NCI-H524 treated with DMSO at 0.1 percent for 48 hours (cell line): Measurements from ENCODE around the gene FER.
"Not testable (repeated sequence)": the region's sequence is repeated elsewhere in the genome, so short reads cannot be mapped to it uniquely, and the experiment has no call there.

Experiments used
- DNase-seq: peaks from one replicate; lab custom pipeline; 2025; lab: John Stamatoyannopoulos, UW

Gene FER

GRCh38 chr5:108966910-108967309 lies 219.2 kb downstream of the FER start:
- no peak for DNase-seq

GRCh38 chr5:108974594-108974993 lies 226.9 kb downstream of the FER start:
- DNase-seq, result no peak

- no peak for DNase-seq
Measured at GRCh38 chr5:108975697-108976096, 228.0 kb downstream of the FER start.

- peak; percentile 89 for DNase-seq
Measured at GRCh38 chr5:108983461-108984092, 235.9 kb downstream of the FER start.

GRCh38 chr5:108989761-108990392 lies 242.2 kb downstream of the FER start:
- DNase-seq, result no peak

- not testable (repeated sequence) for DNase-seq
Measured at GRCh38 chr5:108992396-108993085, 244.8 kb downstream of the FER start.

- not testable (repeated sequence) for DNase-seq
Measured at GRCh38 chr5:108993440-108993839, 245.7 kb downstream of the FER start.

- DNase-seq, result no peak
Measured at GRCh38 chr5:108997720-108998119, 250.0 kb downstream of the FER start.

- DNase-seq, result no peak
Measured at GRCh38 chr5:108998216-108998615, 250.5 kb downstream of the FER start.

GRCh38 chr5:109003928-109004327 lies 256.2 kb downstream of the FER start:
- no peak for DNase-seq

GRCh38 chr5:109005297-109006009 lies 257.8 kb downstream of the FER start:
- DNase-seq, result no peak

GRCh38 chr5:109006129-109006528 lies 258.4 kb downstream of the FER start:
- DNase-seq, result no peak

- DNase-seq, result no peak
Measured at GRCh38 chr5:109016300-109016699, 268.6 kb downstream of the FER start.

- DNase-seq, result no peak
Measured at GRCh38 chr5:109022056-109022455, 274.4 kb downstream of the FER start.

GRCh38 chr5:109025729-109026128 lies 278.0 kb downstream of the FER start:
- DNase-seq, result not testable (repeated sequence)

GRCh38 chr5:109027983-109028607 lies 280.4 kb downstream of the FER start:
- DNase-seq, result no peak

- DNase-seq, result no peak
Measured at GRCh38 chr5:109028608-109029299, 281.1 kb downstream of the FER start.

GRCh38 chr5:109029847-109030246 lies 282.1 kb downstream of the FER start:
- DNase-seq, result no peak

- no peak for DNase-seq
Measured at GRCh38 chr5:109030360-109031143, 282.9 kb downstream of the FER start.

- DNase-seq, result no peak
Measured at GRCh38 chr5:109034306-109034705, 286.6 kb downstream of the FER start.

GRCh38 chr5:109035436-109035835 lies 287.7 kb downstream of the FER start:
- DNase-seq, result no peak
